HCEC 1CT (cell line): ENCODE measurements around the gene PLXNA4.

Experiments used
- DNase-seq: peaks from one replicate; pipeline ENCODE4 v3.0.0-alpha.2; 2017

PLXNA4 gene

DNA sequence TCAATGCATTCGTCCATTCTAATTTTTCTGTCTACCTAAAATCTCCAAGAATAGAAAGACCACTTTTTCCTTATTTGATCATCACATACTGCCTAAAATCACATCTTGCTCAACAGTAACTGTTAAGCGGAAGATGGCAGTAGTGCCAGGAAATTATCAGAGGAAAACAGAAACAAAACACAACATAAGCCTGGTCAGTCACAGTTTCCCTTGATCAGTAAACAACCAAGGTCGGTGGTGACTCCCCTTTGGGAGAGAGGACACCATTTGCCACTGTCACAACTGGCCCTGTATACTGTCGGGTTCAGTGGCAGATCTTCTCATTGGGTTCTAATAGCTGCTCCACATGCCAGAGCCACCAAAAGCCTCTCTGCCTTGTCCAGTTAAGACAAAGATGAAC lies 106.6 kb downstream of the PLXNA4 start:
- no peak for DNase-seq

GRCh38 chr7:132469264-132469663 lies 107.0 kb downstream of the PLXNA4 start:
- no peak for DNase-seq

GRCh38 chr7:132466367-132466766 lies 109.9 kb downstream of the PLXNA4 start:
- DNase-seq: no peak

DNA sequence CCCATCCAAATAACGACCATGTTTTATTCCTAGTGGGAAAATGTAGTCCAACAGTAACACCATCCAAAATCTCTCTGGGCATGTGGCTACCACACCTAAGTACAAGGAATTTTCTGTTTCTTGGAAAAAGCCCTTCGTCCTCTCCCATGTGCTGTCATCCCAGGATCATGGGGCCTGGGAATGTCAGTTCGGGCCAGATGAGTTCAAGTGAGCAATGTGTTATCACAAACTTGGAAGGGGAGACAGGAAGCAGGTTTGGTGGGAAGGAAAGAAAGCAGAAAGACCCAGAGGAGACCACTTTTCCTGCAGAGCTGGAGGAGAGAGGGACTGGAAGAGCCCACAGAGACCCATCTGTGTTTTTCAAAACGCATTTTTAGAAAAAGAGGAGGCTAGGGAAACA lies 110.8 kb downstream of the PLXNA4 start:
- DNase-seq: no peak

GRCh38 chr7:132464740-132465139 lies 111.5 kb downstream of the PLXNA4 start:
- no peak for DNase-seq

- DNase-seq: no peak
Measured at GRCh38 chr7:132463922-132464321, 112.3 kb downstream of the PLXNA4 start.

DNA sequence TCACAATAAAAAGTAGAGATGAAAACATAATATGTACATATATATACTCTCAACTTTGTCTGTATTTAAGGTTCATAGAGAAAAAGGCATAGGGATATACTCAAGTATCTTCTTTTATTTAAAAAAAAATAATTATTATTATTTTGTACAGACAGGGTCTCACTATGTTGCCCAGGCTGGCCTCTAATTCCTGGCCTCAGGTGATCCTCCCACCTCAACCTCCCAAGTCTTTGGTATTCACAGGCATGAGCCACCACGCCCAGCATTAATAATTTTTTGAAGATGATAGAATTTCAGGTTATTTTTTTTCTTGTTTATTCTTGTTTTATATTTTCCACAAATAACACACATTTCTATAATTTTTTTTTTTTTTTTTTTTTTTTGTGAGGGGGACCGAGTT lies 113.8 kb downstream of the PLXNA4 start:
- DNase-seq: no peak

- no peak for DNase-seq
Measured at GRCh38 chr7:132461032-132461592, 115.2 kb downstream of the PLXNA4 start.

GRCh38 chr7:132458729-132459128 lies 117.5 kb downstream of the PLXNA4 start:
- no peak for DNase-seq

DNA sequence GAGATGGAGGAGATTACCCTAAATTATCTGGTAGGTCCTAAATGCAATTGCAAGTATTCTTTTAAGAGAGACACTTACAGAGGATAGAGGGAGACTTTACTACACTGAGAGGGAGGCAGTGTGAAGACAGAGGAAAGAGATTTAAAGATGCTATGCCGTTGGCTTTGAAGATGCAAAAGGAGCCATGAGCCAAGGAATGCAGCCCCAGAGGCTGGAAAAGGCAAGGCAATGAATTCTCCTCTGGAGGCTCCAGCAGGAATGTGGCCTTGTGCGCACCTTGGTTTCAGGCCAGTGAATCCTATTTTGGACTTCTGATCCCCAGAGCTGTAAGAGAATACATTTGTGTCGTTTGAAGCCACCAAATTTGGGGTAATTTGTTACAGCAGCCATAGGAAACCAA lies 118.6 kb downstream of the PLXNA4 start:
- DNase-seq: no peak

- no peak for DNase-seq
Measured at GRCh38 chr7:132456418-132456817, 119.9 kb downstream of the PLXNA4 start.

DNA sequence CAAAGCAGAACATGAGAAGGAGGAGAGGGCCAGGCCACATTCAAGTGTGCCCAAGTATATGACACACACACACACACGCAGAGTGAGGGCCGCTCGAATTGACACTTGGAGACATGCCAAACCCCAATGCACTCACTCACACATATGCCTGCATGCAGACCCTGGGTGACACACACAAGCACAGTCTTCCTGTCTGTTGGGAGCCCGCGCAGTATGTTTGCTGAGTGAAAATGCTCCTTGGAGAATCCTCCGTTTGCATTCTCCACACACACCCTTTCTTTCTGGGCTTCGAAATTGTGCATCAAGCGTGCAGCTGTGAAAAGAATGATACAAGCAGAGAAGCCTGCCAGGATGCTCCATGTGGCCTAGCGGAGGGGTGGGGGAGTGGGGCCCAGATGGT lies 120.9 kb downstream of the PLXNA4 start:
- DNase-seq: no peak

- no peak for DNase-seq
Measured at GRCh38 chr7:132453826-132454225, 122.4 kb downstream of the PLXNA4 start.

DNA sequence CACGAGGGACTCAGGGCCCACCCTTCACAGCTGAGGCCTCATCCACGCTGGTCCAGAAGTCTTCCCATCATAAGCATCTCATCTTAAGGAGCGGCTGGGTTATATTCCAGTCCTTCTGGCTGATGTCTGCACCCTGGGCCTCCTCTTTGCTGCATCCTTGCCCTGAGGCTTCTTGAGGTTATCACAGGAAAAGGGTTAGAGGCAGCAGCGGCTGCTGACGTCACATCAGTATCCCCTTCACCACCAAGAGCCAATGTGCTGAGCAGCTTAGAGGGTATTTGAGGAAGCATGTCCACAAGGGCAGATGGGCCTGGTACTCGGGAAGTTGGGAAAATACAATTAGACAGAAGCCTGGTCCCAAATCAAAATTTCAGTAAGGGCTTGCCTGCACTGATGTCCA lies 125.1 kb downstream of the PLXNA4 start:
- no peak for DNase-seq

GRCh38 chr7:132450696-132451095 lies 125.6 kb downstream of the PLXNA4 start:
- DNase-seq: no peak

GRCh38 chr7:132450188-132450587 lies 126.1 kb downstream of the PLXNA4 start:
- no peak for DNase-seq

DNA sequence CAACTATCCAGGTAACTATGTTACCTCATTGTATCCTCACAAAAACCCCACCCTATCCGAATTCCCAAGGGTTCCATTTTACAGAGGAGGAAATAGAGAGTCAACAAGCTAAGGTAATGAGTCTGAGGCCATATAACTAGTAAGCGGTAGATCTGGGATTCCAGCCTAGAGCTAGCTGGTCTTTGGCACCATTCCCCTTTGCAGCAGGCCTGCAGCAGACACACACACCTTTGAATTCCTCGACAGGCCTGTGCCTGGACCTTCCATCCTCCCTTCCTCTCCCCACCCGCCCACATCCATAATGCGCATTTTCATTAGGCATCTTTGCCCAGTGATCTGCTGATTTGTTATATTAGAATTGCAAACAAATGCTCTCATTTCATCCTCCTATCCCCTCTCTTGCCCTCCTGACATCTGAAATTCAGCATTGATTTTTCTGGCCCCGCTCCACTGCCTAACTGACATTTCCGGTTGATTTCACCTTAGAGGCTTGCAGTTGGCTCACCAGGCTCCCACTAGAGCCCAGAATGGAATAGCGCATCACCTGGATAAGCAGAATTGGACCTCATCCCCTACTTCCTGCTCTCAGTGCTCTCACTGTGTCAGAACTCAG lies 129.5 kb downstream of the PLXNA4 start:
- DNase-seq: no peak

DNA sequence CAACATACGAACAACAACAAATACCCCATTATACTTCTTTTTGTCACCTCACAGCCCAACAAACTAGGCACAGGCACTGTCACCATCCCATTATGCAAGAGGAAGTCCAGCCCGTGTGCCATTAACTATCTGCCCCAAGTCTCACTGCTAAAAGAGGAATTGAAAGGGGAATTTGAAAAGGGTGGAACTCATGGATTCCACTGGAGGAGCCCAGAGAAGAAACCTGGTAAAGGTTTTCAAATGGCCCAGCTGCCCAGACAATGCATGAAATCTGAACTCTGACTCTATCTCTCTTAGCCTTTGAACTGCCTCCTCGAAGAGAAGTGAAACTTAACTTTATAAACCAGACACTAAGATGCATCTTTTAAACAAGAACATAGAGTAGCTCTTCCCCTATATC lies 130.0 kb downstream of the PLXNA4 start:
- DNase-seq: no peak

- DNase-seq: no peak
Measured at GRCh38 chr7:132443761-132444520, 132.3 kb downstream of the PLXNA4 start.

GRCh38 chr7:132441935-132442334 lies 134.3 kb downstream of the PLXNA4 start:
- no peak for DNase-seq

DNA sequence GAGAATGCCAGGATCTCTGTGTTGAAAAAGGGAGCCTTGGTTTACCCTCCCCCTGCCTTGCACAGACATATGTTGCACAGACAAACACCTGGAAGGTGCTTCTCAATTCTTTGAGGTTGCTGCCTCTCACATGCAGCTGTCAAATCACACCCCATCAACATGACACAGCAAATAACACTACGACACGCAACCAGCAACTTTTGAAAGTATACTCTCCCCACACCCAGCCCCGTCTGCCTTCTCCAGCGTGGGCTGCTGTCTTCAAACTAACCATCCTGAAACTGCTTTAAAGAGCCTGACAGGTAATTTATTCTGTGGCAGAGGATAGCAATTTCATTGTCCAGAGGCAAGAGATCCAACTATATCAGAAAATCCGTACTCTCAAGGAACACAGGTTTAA lies 136.1 kb downstream of the PLXNA4 start:
- no peak for DNase-seq

- DNase-seq: no peak
Measured at GRCh38 chr7:132438926-132439325, 137.3 kb downstream of the PLXNA4 start.

GRCh38 chr7:132437730-132438129 lies 138.5 kb downstream of the PLXNA4 start:
- DNase-seq: no peak

DNA sequence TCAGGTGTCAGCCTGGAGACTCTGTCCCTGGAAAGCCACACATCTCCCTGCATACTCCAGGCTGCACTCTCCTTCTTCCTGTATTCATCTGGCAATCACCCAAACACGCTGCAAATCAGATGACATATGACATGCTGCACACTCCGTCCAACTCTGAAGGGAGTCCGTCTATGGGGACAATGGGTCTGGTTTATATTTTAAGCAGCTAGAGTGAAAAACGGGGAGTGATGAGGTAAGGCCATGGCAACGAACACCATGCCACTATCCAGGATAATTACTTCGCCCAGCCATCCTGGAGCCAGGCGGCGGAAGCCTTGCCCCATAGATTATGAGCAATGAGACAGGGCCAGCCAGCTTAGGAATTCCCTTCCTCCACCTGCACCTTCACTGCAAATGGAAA lies 140.1 kb downstream of the PLXNA4 start:
- DNase-seq: no peak
